Neural cell (in vitro differentiated cells): Measurements from ENCODE around the gene CDC42BPB.

ENCODE experiments used
- EP300 ChIP-seq: fragments of 450-650 bp; conservative IDR thresholded peaks from 2 replicates; pipeline ENCODE4 v1.6.1; 2014; ENCODE audit warnings: antibody characterized with exemption, mild to moderate bottlenecking, moderate library complexity; ENCODE audit not compliant: poor library complexity, severe bottlenecking
- EZH2 ChIP-seq: fragments of 200-600, 300-800 bp; shearing (Covaris generic), sonication (generic); IDR thresholded peaks from 2 replicates; pipeline ENCODE4 v1.6.1; 2014; ENCODE audit warnings: antibody characterized with exemption, low read length, borderline replicate concordance, mild to moderate bottlenecking; ENCODE audit not compliant: insufficient read depth, poor library complexity, severe bottlenecking
- POLR2AphosphoS5 ChIP-seq: IDR thresholded peaks from 2 replicates; pipeline ENCODE4 v1.6.1; 2012
- RAD21 ChIP-seq: fragments of 450-650 bp; conservative IDR thresholded peaks from 2 replicates; pipeline ENCODE4 v1.6.1; 2014; ENCODE audit warnings: antibody characterized with exemption, mild to moderate bottlenecking, moderate library complexity
- SMC3 ChIP-seq: fragments of 450-650 bp; conservative IDR thresholded peaks from 2 replicates; pipeline ENCODE4 v1.6.1; 2014; ENCODE audit warnings: antibody characterized with exemption, mild to moderate bottlenecking, moderate library complexity; ENCODE audit not compliant: poor library complexity
- TF ChIP-seq, protein P1 (sequence below): fragments of 450-650 bp; IDR thresholded peaks from 2 replicates; pipeline ENCODE4 v1.5.1; 2014; ENCODE audit warnings: antibody characterized with exemption, mild to moderate bottlenecking, moderate library complexity; ENCODE audit not compliant: poor library complexity, severe bottlenecking
- TF ChIP-seq, protein P2 (sequence below): IDR thresholded peaks from 2 replicates; pipeline ENCODE4 v1.6.1; 2012; ENCODE audit warnings: borderline replicate concordance

DNA sequence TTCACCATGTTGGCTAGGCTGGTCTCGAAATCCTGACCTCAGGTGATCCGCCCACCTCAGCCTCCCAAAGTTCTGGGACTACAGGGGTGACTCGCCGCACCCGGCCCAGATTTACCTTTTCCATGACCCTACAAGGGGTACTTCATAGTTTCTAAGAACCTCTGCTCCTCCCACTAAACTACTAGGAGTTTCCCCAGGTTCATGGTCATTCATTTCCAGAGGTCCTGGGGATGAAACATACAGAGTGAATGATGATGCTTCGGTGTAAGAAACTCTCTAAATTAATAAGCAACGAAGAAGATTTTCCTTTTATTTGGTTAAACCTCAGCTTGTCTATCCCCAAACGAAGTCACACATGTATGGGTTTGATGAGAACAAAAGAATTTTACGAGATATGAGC is 77.9 kb downstream of the CDC42BPB start:
- TF ChIP-seq, protein P1, sequence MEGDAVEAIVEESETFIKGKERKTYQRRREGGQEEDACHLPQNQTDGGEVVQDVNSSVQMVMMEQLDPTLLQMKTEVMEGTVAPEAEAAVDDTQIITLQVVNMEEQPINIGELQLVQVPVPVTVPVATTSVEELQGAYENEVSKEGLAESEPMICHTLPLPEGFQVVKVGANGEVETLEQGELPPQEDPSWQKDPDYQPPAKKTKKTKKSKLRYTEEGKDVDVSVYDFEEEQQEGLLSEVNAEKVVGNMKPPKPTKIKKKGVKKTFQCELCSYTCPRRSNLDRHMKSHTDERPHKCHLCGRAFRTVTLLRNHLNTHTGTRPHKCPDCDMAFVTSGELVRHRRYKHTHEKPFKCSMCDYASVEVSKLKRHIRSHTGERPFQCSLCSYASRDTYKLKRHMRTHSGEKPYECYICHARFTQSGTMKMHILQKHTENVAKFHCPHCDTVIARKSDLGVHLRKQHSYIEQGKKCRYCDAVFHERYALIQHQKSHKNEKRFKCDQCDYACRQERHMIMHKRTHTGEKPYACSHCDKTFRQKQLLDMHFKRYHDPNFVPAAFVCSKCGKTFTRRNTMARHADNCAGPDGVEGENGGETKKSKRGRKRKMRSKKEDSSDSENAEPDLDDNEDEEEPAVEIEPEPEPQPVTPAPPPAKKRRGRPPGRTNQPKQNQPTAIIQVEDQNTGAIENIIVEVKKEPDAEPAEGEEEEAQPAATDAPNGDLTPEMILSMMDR = no peak
- no peak for TF ChIP-seq POLR2AphosphoS5
- TF ChIP-seq SMC3 = no peak
- TF ChIP-seq EP300 = no peak
- TF ChIP-seq EZH2 = no peak
- TF ChIP-seq, protein P2, sequence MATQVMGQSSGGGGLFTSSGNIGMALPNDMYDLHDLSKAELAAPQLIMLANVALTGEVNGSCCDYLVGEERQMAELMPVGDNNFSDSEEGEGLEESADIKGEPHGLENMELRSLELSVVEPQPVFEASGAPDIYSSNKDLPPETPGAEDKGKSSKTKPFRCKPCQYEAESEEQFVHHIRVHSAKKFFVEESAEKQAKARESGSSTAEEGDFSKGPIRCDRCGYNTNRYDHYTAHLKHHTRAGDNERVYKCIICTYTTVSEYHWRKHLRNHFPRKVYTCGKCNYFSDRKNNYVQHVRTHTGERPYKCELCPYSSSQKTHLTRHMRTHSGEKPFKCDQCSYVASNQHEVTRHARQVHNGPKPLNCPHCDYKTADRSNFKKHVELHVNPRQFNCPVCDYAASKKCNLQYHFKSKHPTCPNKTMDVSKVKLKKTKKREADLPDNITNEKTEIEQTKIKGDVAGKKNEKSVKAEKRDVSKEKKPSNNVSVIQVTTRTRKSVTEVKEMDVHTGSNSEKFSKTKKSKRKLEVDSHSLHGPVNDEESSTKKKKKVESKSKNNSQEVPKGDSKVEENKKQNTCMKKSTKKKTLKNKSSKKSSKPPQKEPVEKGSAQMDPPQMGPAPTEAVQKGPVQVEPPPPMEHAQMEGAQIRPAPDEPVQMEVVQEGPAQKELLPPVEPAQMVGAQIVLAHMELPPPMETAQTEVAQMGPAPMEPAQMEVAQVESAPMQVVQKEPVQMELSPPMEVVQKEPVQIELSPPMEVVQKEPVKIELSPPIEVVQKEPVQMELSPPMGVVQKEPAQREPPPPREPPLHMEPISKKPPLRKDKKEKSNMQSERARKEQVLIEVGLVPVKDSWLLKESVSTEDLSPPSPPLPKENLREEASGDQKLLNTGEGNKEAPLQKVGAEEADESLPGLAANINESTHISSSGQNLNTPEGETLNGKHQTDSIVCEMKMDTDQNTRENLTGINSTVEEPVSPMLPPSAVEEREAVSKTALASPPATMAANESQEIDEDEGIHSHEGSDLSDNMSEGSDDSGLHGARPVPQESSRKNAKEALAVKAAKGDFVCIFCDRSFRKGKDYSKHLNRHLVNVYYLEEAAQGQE = no peak
- no peak for TF ChIP-seq RAD21
